HG03565 (cell line): ENCODE measurements around the gene ARHGAP12.
A peak's percentile ranks its signal among the peaks of the same experiment; 100 is the strongest.
"Not testable (repeated sequence)": the region's sequence is repeated elsewhere in the genome, so short reads cannot be mapped to it uniquely, and the experiment has no call there.

Source experiments
- ATAC-seq: cut with Tn5 transposase; IDR thresholded peaks from one replicate; pipeline ENCODE4 v1.9.1; 2021; ENCODE audit warnings: mild to moderate bottlenecking, moderate library complexity; ENCODE audit not compliant: unreplicated experiment

Gene ARHGAP12

GRCh38 chr10:31928549-31929260 lies at the start of gene ARHGAP12:
ARHGAP12 (minus strand) TSS chr10:31928831; CDS start chr10:31908855, 19,976 bp downstream.
- ATAC-seq = peak; percentile 54

- ATAC-seq = no peak
Measured at GRCh38 chr10:31978156-31978483, 49.5 kb upstream of the ARHGAP12 start.

- no peak for ATAC-seq
Measured at GRCh38 chr10:31977440-31978155, 49.0 kb upstream of the ARHGAP12 start.

GRCh38 chr10:31975157-31975765 lies 46.6 kb upstream of the ARHGAP12 start:
- ATAC-seq = no peak

- no peak for ATAC-seq
Measured at GRCh38 chr10:31974434-31975124, 45.9 kb upstream of the ARHGAP12 start.

GRCh38 chr10:31972519-31973041 lies 43.9 kb upstream of the ARHGAP12 start:
- ATAC-seq = no peak

GRCh38 chr10:31969847-31970246 lies 41.2 kb upstream of the ARHGAP12 start:
- not testable (repeated sequence) for ATAC-seq

GRCh38 chr10:31963589-31963980 lies 35.0 kb upstream of the ARHGAP12 start:
- no peak for ATAC-seq

GRCh38 chr10:31962826-31963588 lies 34.4 kb upstream of the ARHGAP12 start:
- ATAC-seq = no peak

GRCh38 chr10:31961277-31962074 lies 32.8 kb upstream of the ARHGAP12 start:
- ATAC-seq = no peak

- ATAC-seq = no peak
Measured at GRCh38 chr10:31959461-31960173, 31.0 kb upstream of the ARHGAP12 start.

GRCh38 chr10:31958856-31959255 lies 30.2 kb upstream of the ARHGAP12 start:
- ATAC-seq = no peak

- no peak for ATAC-seq
Measured at GRCh38 chr10:31956200-31956946, 27.7 kb upstream of the ARHGAP12 start.

GRCh38 chr10:31954410-31955191 lies 26.0 kb upstream of the ARHGAP12 start:
- no peak for ATAC-seq

- no peak for ATAC-seq
Measured at GRCh38 chr10:31953480-31953879, 24.8 kb upstream of the ARHGAP12 start.

GRCh38 chr10:31953080-31953479 lies 24.4 kb upstream of the ARHGAP12 start:
- ATAC-seq = no peak

- ATAC-seq = no peak
Measured at GRCh38 chr10:31952066-31952465, 23.4 kb upstream of the ARHGAP12 start.

- ATAC-seq = no peak
Measured at GRCh38 chr10:31949266-31949665, 20.6 kb upstream of the ARHGAP12 start.
